Panc1 (cell line): ENCODE results near the gene OR6C65. TPM values are rescaled to one million over a fixed set of nuclear protein-coding genes. Genes with fewer than 3 reads are reported as not detected.
"Not testable (repeated sequence)": the region's sequence is repeated elsewhere in the genome, so short reads cannot be mapped to it uniquely, and the experiment has no call there.

Experiments
- ATAC-seq: fragments of 200-7000 bp; cut with Tn5 transposase; 2 replicates; pipeline ENCODE4 v1.9.1; 2020; ENCODE audit warnings: mild to moderate bottlenecking, moderate library complexity
- Bru-seq: library from RNA; stranded (reverse); fragments of 400-500 nt; gene quantifications from one replicate; lab custom pipeline; 2021; lab: Mats Ljungman, UMichigan
- BruChase-seq, 2 experiments: library from RNA; stranded (reverse); fragments of 400-500 nt; gene quantifications; one replicate each; lab custom pipeline; 2021; lab: Mats Ljungman, UMichigan
- BruUV-seq: library from RNA; stranded (reverse); fragments of 400-500 nt; replicated peaks from 2 replicates; lab custom pipeline; 2021; lab: Mats Ljungman, UMichigan
- CTCF ChIA-PET: fragments of 300-600 bp; sonication (Branson Sonifier 250); formaldehyde crosslinking; loops from one replicate; lab custom pipeline; 2022; ENCODE audit warnings: antibody characterized with exemption; lab: Charles Lee
- POLR2A ChIA-PET: fragments of 300-600 bp; sonication (Branson Sonifier 250); formaldehyde crosslinking; loops from one replicate; lab custom pipeline; 2022; ENCODE audit warnings: antibody characterized with exemption; lab: Charles Lee
- DNase-seq: peaks from one replicate; pipeline ENCODE4 v3.0.0-alpha.2; 2010; ENCODE audit warnings: low read depth, low spot score
- H3K27ac ChIP-seq: 2 replicates; pipeline ENCODE4 v1.5.1; 2011; ENCODE audit warnings: mild to moderate bottlenecking, low read length, inconsistent platforms
- H3K27me3 ChIP-seq: fragments of 200-500 bp; sonication (Bioruptor generic); 2 replicates; pipeline ENCODE4 v1.6.0; 2014; ENCODE audit warnings: low read length, inconsistent platforms; ENCODE audit not compliant: control insufficient read depth, insufficient read depth
- H3K36me3 ChIP-seq: fragments of 200-500 bp; sonication (Bioruptor generic); 2 replicates; pipeline ENCODE4 v1.5.1; 2014; ENCODE audit warnings: inconsistent platforms, mild to moderate bottlenecking, low read length, moderate library complexity; ENCODE audit not compliant: control insufficient read depth, insufficient read depth
- H3K4me1 ChIP-seq: 2 replicates; pipeline ENCODE4 v1.5.1; 2011; ENCODE audit warnings: inconsistent platforms, mild to moderate bottlenecking, low read length, moderate library complexity; ENCODE audit not compliant: control insufficient read depth, insufficient read depth
- H3K4me3 ChIP-seq, 2 experiments: 2 replicates each; pipeline ENCODE4 v1.5.1; 2011 to 2012; ENCODE audit warnings: low read depth in 2 of 2, low read length in 2 of 2, mild to moderate bottlenecking in 2 of 2, inconsistent platforms in 1 of 2, moderate library complexity in 1 of 2
- H3K9me3 ChIP-seq: fragments of 200-500 bp; sonication (Bioruptor generic); 2 replicates; pipeline ENCODE4 v1.5.1; 2014; ENCODE audit warnings: low read depth, mild to moderate bottlenecking, inconsistent platforms, low read length, moderate library complexity; ENCODE audit not compliant: control insufficient read depth, insufficient read depth
- POLR2AphosphoS5 ChIP-seq: IDR thresholded peaks from 2 replicates; pipeline ENCODE4 v1.6.1; 2012; ENCODE audit warnings: mild to moderate bottlenecking, low read depth, low read length, moderate library complexity
- SIN3A ChIP-seq: IDR thresholded peaks from 2 replicates; pipeline ENCODE4 v1.6.1; 2012; ENCODE audit warnings: low read depth, mild to moderate bottlenecking, low read length, moderate library complexity, borderline replicate concordance; ENCODE audit not compliant: insufficient read depth
- TCF7L2 ChIP-seq: IDR thresholded peaks from 2 replicates; pipeline ENCODE4 v1.6.1; 2011; ENCODE audit warnings: mild to moderate bottlenecking, low read depth, low read length, inconsistent platforms
- in situ Hi-C: cut with HindIII; loops from 2 replicates; pipeline ENCODE4 v1.10.0; 2016; ENCODE audit warnings: low sequenced_read_pairs, low pct_unique_long_range_greater_than_20kb
- intact Hi-C: fragments of 100-400 bp; cut with micrococcal nuclease; formaldehyde crosslinking; loops from one replicate; pipeline ENCODE4 v1.10.0; 2022; ENCODE audit not compliant: unreplicated experiment
- long read RNA-seq: library from polyadenylated mRNA; unstranded; transcript quantifications from one replicate; pipeline ENCODE4 v2.0.0, GENCODE V29; 2021; ENCODE audit not compliant: unreplicated experiment
- polyA plus RNA-seq: library from polyadenylated mRNA; unstranded; fragments of >200 nt; gene quantifications from one replicate; pipeline ENCODE4 v1.2.1, GENCODE V29; 2012; ENCODE audit warnings: missing spikeins; ENCODE audit not compliant: insufficient read length
- total RNA-seq: library from RNA; stranded (reverse); gene quantifications from one replicate; pipeline ENCODE4 v1.2.1, GENCODE V29; 2021; ENCODE audit not compliant: unreplicated experiment
- TF ChIP-seq, protein P1 (sequence below), 2 experiments: IDR thresholded peaks; 2 replicates each; pipeline ENCODE4 v1.6.1; 2011 to 2012; ENCODE audit warnings: low read depth in 2 of 2, control low read depth in 1 of 2, low read length in 1 of 2, mild to moderate bottlenecking in 1 of 2, moderate library complexity in 1 of 2; ENCODE audit not compliant: insufficient read depth in 1 of 2
- TF ChIP-seq, protein P2 (sequence below): fragments of 450-650 bp; IDR thresholded peaks from 2 replicates; pipeline ENCODE4 v1.5.1; 2017; ENCODE audit warnings: mild to moderate bottlenecking

The OR6C65 gene
- total RNA-seq (not detected), Bru-seq, nascent RNA (not detected), BruChase-seq, experiment 1, labeled RNA remaining after a 2-hour chase (not detected), BruChase-seq, experiment 2, labeled RNA remaining after a 6-hour chase (not detected)
- polyA plus RNA-seq = not detected
- long read RNA-seq = 0 reads

DNA sequence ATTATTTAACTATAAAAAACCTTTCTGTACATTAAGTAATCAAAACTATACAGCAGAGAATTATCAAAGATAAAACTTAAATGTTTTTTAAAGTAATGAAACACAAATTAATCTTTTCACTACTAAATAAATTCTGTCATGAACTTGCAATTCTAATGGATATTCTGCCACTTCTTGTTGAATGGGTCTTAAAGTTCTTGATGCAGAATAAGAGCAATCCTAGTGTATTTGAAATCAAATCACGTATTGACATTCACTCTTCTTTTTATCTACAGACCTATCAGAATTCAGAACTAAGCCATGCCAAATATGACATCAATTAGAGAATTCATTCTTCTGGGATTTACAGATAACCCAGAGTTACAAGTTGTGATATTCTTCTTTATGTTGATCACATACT lies at the start of gene OR6C65:
TSS of gene OR6C65 (plus strand) at position 301 of the 400 bp plus-strand sequence. CDS start at position 301, 0 bp downstream.
- H3K4me3 ChIP-seq = no peak within 1 kb of the TSS
- no peaks in the 10 kb centered on the region for H3K4me1 ChIP-seq
- intact Hi-C loops (no loop called here), in situ Hi-C loops (no loop called here)
- H3K27me3 ChIP-seq = no peaks in the 10 kb centered on the region; the same call in 1 of the 2 replicates
- H3K36me3 ChIP-seq = no peaks in the 10 kb centered on the region
- ChIA-PET POLR2A (no interaction called here), CTCF (no interaction called here)
- no peaks in the 10 kb centered on the region for H3K9me3 ChIP-seq
- no TSS peak for BruUV-seq
- no peak for TF ChIP-seq SIN3A
- no peak for DNase-seq
- ATAC-seq = no peak
- H3K27ac ChIP-seq = no peak within 1 kb of the TSS

DNA sequence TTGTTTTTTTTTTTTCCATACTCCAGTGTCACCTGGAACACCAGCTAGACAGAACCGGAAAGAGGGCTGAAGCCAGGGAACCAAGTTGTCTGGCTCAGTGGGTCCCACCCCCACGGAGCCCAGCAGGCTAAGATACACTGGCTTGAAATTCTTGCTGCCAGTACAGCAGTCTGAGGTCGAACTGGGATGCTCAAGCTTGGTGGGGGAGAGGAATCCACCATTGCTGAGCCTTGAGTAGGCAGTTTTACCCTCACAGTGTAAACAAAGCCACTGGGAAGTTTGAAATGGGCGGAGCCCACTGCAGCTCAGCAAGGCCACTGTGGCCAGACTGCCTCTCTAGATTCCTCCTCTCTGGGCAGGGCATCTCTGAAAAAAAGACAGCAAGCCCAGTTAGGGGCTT lies 45.0 kb upstream of the OR6C65 start:
- H3K4me1 ChIP-seq, H3K4me3 ChIP-seq, in situ Hi-C loops, H3K36me3 ChIP-seq, BruUV-seq, DNase-seq, H3K27ac ChIP-seq, H3K27me3 ChIP-seq, ATAC-seq, H3K9me3 ChIP-seq, POLR2A ChIA-PET, intact Hi-C loops, CTCF ChIA-PET: not testable (repeated sequence)

DNA sequence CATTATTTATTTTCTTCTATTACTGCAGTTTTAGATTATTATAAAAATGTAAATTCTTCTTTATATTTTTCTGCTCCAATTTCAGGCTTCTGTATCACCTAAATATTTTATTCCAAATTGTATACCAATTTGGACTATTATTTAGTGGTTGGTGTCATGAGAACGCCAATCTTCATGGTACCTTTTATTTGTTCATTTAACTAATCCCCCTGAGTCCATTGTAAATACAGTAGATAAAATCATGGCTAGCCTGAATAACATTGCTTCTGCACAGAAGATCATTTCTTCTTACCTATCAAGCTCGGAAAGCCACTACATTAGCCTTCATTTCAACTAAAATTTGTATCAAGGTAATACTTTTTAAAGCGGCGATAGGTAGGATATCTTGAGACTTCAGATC lies 37.7 kb upstream of the OR6C65 start, which contains the start of gene OR6C75:
TSS of gene OR6C75 (plus strand) at position 301 of the 400 bp plus-strand sequence. CDS start 2,136 bp downstream, outside the sequence.
- no peaks in the 10 kb centered on the region for H3K27me3 ChIP-seq
- DNase-seq (no peak), ATAC-seq (no peak)
- no peaks in the 10 kb centered on the region for H3K9me3 ChIP-seq
- in situ Hi-C loops (no loop called here), intact Hi-C loops (no loop called here)
- ChIA-PET POLR2A (interaction anchor here (0.6 kb wide), 1 partner anchor 230 kb away, joined by 3 read pairs; no protein-coding TSS in a partner anchor), CTCF (no interaction called here)
- no peaks in the 10 kb centered on the region for H3K4me1 ChIP-seq
- H3K4me3 ChIP-seq = no peak within 1 kb of the TSS
- TF ChIP-seq TCF7L2 = no peak
- TF ChIP-seq, protein P1, sequence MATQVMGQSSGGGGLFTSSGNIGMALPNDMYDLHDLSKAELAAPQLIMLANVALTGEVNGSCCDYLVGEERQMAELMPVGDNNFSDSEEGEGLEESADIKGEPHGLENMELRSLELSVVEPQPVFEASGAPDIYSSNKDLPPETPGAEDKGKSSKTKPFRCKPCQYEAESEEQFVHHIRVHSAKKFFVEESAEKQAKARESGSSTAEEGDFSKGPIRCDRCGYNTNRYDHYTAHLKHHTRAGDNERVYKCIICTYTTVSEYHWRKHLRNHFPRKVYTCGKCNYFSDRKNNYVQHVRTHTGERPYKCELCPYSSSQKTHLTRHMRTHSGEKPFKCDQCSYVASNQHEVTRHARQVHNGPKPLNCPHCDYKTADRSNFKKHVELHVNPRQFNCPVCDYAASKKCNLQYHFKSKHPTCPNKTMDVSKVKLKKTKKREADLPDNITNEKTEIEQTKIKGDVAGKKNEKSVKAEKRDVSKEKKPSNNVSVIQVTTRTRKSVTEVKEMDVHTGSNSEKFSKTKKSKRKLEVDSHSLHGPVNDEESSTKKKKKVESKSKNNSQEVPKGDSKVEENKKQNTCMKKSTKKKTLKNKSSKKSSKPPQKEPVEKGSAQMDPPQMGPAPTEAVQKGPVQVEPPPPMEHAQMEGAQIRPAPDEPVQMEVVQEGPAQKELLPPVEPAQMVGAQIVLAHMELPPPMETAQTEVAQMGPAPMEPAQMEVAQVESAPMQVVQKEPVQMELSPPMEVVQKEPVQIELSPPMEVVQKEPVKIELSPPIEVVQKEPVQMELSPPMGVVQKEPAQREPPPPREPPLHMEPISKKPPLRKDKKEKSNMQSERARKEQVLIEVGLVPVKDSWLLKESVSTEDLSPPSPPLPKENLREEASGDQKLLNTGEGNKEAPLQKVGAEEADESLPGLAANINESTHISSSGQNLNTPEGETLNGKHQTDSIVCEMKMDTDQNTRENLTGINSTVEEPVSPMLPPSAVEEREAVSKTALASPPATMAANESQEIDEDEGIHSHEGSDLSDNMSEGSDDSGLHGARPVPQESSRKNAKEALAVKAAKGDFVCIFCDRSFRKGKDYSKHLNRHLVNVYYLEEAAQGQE (IDR thresholded peaks at IDR 0.05; ENCODE audit: insufficient read depth in 1 of 2, low read depth in 2 of 2, low read length in 1 of 2) = no peak
- no peak for TF ChIP-seq POLR2AphosphoS5
- no peak for TF ChIP-seq SIN3A
- TF ChIP-seq, protein P2, sequence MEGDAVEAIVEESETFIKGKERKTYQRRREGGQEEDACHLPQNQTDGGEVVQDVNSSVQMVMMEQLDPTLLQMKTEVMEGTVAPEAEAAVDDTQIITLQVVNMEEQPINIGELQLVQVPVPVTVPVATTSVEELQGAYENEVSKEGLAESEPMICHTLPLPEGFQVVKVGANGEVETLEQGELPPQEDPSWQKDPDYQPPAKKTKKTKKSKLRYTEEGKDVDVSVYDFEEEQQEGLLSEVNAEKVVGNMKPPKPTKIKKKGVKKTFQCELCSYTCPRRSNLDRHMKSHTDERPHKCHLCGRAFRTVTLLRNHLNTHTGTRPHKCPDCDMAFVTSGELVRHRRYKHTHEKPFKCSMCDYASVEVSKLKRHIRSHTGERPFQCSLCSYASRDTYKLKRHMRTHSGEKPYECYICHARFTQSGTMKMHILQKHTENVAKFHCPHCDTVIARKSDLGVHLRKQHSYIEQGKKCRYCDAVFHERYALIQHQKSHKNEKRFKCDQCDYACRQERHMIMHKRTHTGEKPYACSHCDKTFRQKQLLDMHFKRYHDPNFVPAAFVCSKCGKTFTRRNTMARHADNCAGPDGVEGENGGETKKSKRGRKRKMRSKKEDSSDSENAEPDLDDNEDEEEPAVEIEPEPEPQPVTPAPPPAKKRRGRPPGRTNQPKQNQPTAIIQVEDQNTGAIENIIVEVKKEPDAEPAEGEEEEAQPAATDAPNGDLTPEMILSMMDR = no peak
- no peak within 1 kb of the TSS for H3K27ac ChIP-seq
- BruUV-seq = no TSS peak
- H3K36me3 ChIP-seq = no peaks in the 10 kb centered on the region
